ENCODE measurements around the gene KIFC1.

GRCh38 chr6:33359331-33359730 is 32.3 kb upstream of the KIFC1 start:
- TF ChIP-seq GATA2 (IDR thresholded peaks at IDR 0.05; ENCODE audit: low read depth, low read length): no peak
- no peak for TF ChIP-seq GATA3 (IDR thresholded peaks at IDR 0.05; ENCODE audit: low read depth, low read length)

Data from SH-SY5Y (cell line).